Activated naive CD4-positive, alpha-beta T cell treated with anti-CD3 and anti-CD28 coated beads, Interleukin-2, amount 50 U/mL, for 72 hours (primary cell): ENCODE results near the gene TRPM5. TPM values are rescaled to one million over a fixed set of nuclear protein-coding genes. Genes with fewer than 3 reads are reported as not detected.
A peak's percentile ranks its signal among the peaks of the same experiment; 100 is the strongest.

ENCODE experiments used
- ATAC-seq, 2 donors: fragments of 150-1000 bp; cut with Tn5 transposase; 2 replicates each; pipeline ENCODE4 v1.10.0; 2021; ENCODE audit warnings: mild to moderate bottlenecking in 2 of 2, moderate library complexity in 2 of 2
- DNase-seq, 2 donors: peaks; one replicate each; pipeline ENCODE4 v3.0.0; 2021 to 2022; ENCODE audit warnings: low spot score in 2 of 2
- H3K27ac Mint-ChIP-seq, 2 donors: one replicate each; pipeline ENCODE4 v1.8.0; 2022; ENCODE audit warnings: mild to moderate bottlenecking in 2 of 2, mixed read lengths in 2 of 2
- H3K36me3 Mint-ChIP-seq, 2 donors: one replicate each; pipeline ENCODE4 v1.8.0; 2022; ENCODE audit warnings: mixed read lengths in 2 of 2
- H3K9me3 Mint-ChIP-seq, 2 donors: one replicate each; pipeline ENCODE4 v1.8.0; 2022; ENCODE audit warnings: mixed read lengths in 2 of 2
- total RNA-seq, 2 donors: library from RNA; stranded (reverse); gene quantifications; one replicate each; pipeline ENCODE4 v1.2.3, GENCODE V29; 2022

TRPM5 gene
- total RNA-seq, 2 donors from 2014 or later, result not detected

DNA sequence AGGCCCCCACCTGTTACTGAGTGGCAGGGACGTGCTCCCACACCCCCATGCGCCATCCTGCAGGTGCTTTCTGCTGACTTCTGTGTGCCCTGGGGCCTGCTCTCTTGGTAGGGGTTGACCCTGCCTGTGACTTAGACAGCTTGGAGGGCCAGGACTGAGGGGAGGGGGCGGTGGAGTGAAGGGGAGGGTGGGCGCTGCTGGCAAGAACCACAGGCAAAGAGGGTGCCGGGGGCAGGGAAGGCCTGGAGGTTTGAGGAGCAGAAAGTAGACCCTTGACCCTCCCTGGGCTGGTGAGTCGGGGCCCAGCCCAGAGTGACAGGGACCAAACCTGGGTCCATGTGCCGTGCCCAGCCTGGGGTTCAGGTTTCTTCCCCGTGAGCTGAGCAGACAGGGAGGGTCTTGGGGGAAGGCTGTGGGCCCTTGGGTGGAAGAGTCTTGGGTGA is 18.2 kb upstream of the TRPM5 start:
- no peak overlapping the region for H3K27ac Mint-ChIP-seq
- DNase-seq, result no peak
- no peaks in the 10 kb centered on the region for H3K9me3 Mint-ChIP-seq
- no peaks in the 10 kb centered on the region for H3K36me3 Mint-ChIP-seq
- no peak for ATAC-seq

DNA sequence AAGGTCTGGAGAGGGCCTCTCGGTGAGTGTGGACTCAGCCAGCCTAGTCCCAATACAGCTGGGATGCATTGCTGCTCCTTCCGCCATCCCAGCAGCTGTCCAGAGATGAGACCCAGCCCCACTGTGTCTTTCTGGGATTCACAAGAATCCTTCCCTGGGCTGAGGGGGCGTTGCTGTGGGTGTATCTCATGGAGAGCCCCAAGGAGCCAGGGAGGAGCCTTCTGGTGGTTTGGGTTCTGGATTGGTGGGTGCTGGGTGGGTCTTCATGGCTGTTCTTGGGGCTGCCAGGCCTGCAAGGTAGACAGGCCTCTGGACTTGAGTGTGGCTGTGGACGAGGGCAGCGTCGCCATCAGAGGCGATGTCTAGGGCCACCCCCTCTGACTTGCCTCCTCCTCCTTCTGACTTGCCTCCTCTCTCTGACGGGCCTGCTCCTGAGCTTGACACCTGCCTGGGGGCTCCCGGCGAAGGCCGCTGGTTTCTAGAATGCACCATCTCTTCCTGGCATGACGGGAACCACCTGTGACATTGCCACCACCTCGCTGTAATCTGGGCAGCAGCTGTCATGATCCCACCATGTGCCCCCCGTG is 17.7 kb upstream of the TRPM5 start:
- no peak for ATAC-seq
- H3K36me3 Mint-ChIP-seq, result no peaks in the 10 kb centered on the region
- H3K27ac Mint-ChIP-seq, result peak overlapping the region in 1 of 2 donors; percentile 48
- H3K9me3 Mint-ChIP-seq, result no peaks in the 10 kb centered on the region
- no peak for DNase-seq

DNA sequence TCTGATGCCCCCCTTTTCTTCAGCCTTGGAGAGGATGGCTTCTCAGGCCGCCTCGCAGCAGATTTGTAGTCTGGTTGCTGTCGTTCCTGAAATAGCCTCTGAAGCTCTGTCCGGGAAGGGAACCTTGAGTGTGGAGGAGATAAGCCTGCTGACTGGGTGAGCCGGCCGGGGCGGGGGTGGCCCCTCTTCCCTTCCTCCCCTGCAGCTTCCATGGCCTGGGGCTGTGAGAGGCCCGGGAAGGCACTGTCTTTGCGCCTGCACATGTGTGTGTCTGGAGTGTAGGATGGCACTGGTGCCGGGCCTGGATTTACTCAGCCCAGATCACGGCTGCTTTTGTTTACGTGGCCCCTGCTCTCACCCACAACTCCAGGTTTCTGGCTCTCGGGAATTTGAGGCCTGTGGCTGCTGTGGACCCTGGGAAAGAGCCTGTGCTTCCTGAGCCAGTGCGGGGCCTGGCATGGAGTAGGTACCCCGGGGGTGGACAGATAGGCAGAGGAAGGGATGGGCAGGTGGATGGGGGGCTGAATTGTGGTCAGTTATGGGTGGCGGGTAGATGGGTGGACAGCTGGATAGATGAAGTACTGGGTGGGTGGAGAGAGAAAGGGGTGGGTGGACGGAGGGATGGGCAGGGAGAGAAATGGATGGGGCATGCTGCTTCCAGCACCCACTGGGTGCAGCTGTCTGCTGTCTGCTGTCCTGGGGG is 17.1 kb upstream of the TRPM5 start:
- Mint-ChIP-seq H3K36me3 (no peaks in the 10 kb centered on the region), H3K27ac (peak overlapping the region in 1 of 2 donors; percentile 48), H3K9me3 (no peaks in the 10 kb centered on the region)
- no peak for ATAC-seq
- peak in 1 of 2 donors; percentile 41 for DNase-seq

DNA sequence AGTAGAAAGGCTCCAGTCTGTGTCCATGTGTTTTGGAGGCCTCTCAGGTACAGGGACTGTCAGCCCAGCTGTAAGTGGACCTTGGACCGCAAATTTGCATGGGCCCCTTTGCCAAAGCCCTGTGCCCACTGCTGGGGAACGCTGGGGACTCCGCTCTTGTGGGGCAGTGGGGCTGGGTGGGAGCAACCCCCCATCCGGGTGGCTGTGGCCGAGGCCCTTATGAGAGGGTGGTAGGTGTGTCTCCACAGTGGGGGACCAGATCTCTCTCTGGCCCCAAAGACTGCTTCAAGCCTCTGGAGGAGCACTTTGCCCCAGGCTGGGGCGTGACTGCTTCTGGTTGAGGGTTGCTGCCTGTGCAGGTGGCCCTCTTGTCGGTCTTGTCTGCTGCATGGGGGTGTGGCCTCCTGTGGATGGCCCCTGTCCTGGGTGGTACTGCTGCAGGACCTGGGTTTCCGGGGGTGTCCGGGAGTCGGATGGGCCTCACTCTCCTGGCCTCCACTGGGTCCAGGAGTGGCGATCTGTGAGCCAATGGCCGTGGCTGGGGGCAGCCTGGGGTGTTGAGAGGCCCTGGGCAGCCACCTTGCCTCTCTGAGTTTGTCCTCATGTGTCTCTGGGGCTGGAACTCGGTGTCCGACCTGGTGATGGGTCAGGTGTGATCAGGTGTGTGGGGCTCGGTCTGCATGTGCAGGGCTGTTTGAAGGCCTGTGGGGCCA is 16.4 kb upstream of the TRPM5 start:
- no peak for ATAC-seq
- Mint-ChIP-seq H3K36me3 (no peaks in the 10 kb centered on the region), H3K27ac (no peak overlapping the region), H3K9me3 (no peaks in the 10 kb centered on the region)
- peak in 1 of 2 donors; percentile 45 for DNase-seq

DNA sequence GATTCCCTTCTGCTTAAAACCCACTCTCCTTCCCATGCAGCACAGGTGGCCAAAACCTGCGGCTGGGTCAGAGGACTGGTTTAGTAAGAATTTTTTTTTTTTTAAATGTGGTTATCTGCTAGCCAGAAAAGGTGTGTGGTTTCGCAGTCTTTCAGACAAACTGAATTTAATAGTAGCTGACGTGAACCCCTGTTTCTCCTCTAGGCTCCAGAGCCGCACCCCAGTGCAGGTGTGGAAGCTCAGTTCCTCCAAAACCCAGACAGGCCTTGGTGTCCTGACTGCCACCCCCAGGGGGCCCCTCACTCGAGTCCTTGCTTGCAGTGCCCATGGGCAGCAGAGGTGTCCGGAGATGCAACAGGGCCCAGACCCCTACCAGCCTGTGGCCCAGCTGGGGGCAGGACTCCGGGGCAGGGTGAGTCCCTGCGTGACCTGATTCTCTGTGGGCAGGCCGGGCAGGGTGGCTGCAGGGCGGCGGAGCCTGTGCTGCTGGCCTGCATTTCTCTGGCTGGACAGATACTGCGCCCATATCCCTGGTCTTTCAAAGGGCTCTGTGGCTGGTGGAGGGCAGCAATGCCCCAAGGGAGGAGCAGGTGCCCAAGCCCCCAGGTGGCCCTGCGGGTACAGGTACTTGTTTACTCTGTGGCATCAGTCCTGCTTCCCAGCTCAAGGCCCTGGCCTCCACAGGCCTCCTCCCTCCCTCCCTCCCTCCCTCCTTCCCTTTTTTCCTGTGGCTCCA is 15.7 kb upstream of the TRPM5 start:
- H3K36me3 Mint-ChIP-seq, result no peaks in the 10 kb centered on the region
- peak in 1 of 2 donors; percentile 40 for DNase-seq
- no peak for ATAC-seq

DNA sequence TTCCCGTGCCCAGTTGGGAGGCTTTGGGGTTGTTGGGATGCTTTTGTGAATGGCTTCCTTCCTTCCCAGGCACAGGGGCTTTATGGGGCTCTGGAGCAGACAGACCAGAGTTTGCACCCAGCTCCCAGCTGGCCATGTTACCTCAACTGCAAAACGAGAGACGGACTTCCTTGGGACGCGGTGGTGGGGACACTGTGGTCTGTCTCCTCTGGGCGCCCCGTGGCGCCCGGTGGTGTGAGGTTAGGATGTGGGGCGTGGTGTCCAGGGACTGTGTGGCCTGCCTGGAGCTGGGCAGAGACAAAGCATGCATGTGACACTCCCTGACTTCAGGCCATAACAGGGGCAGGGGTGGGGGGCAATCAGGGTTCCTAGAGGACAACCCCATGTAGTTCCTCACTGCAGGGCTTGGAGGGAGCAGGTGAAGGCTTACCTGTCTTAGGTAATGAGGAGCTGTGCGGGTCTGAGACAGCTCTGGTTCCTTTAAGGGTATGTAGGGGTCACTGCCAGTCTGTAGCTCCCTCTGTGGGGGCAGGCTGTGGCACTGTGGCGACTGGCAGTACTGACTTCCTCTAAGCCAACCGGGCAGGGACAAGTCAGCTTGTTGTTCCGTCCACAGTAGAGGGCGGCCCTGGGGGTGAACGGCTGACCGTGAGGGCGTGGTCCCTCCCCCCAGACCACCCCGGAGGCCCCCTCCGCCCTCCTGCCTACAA is 14.9 kb upstream of the TRPM5 start:
- no peaks in the 10 kb centered on the region for H3K36me3 Mint-ChIP-seq
- ATAC-seq (no peak), DNase-seq (no peak)
- no peak overlapping the region for H3K27ac Mint-ChIP-seq
- no peaks in the 10 kb centered on the region for H3K9me3 Mint-ChIP-seq

More for the DNA sequence above, 15.7 kb upstream of the TRPM5 start:
- Mint-ChIP-seq H3K9me3 (no peaks in the 10 kb centered on the region), H3K27ac (no peak overlapping the region)

DNA sequence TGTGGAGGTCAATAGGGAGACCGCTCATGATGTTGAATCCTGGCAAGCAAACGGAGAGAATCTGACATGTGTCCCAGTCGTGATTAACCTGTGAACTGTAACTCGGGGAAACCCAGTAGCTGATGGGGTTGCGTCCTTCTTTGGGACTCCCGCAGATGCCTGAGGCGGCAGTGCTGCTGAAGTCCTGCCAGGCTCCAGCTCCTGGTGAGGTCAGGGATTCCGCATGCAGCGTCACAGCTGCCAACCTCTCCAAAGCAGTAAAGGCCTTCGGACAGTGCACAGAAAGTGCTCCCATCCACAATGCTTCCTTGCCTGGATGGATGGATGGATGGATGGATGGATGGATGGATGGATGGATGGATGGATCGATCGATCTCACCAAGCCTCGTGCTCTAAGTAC is 14.0 kb upstream of the TRPM5 start:
- ATAC-seq (no peak), DNase-seq (no peak)
- H3K36me3 Mint-ChIP-seq, result no peaks in the 10 kb centered on the region
- H3K27ac Mint-ChIP-seq, result no peak overlapping the region
- no peaks in the 10 kb centered on the region for H3K9me3 Mint-ChIP-seq

DNA sequence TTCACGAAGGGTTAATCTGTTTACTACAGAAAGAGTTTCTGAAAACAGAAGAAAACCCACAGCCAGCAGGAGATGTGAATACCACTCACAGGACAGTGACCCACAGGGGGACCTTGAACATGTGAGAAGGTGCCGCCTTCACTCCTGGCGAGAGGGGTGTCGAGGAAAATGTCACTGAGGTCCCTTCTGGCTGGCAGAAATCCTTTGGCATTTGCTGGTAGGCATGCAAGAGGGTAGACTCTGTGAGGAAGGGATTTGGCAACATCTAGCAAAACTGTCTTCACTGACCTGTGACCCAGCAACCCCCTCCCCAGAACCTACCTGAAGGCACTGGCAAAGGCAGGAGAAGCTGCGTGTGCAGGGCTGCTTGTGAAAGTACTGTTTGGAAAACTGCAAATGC is 9.1 kb upstream of the TRPM5 start:
- H3K36me3 Mint-ChIP-seq, result no peaks in the 10 kb centered on the region
- H3K9me3 Mint-ChIP-seq, result no peaks in the 10 kb centered on the region
- H3K27ac Mint-ChIP-seq, result no peak overlapping the region
- ATAC-seq (no peak), DNase-seq (no peak)

DNA sequence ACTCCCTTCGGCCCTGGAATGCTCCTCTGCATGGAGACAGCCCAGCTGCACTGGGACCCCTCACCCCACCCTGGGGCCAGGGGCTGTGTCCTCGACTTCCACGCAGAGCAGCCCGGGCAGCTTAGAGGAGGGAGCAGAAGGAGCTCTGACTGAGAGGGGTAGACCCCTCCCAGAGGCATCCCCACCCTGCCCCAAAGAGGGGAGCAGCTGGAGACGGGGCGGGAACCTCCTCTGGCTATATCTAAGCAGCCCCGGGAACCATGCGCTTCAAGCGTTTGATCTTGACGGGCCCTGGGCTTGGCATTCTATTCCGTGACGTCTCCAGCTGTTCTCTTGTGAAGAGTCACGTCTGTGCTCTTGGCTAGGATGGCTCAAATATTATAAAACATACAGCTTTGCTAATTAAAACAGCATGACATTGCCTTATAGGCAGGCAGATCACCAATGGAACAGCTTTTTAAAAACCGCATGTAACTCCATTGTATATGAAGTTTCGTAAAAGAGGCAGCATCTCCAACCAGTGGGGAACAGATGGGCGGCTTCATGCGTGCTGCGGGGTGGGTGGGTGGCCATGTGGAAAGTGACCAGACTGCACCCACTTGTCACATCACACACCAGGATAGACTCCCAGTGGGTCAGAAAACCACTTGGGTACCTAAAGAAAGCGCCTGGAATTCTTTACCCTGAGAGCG is 8.2 kb upstream of the TRPM5 start:
- no peaks in the 10 kb centered on the region for H3K36me3 Mint-ChIP-seq
- no peak overlapping the region for H3K27ac Mint-ChIP-seq
- DNase-seq, result peak in 1 of 2 donors; percentile 43
- H3K9me3 Mint-ChIP-seq, result no peaks in the 10 kb centered on the region
- ATAC-seq, result no peak

DNA sequence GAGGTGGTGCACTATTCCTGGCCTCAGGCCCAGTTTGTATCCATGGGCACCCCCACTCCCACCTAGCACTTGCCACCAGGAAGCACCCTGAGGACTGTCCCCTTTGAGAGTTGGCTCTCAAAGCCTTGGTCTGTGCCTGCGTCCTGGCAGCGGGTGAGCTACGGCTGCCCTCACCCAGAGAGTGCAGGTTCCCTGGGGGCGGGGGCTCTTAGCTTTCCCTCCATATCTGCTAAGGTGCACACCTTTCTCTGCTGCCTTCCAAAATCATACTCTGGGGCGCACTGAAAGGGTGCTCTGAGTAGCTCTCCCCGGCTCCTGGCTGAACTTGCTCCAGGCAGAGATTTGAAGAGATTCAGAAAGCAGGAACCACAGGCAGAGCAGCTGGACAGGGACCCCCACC is 7.6 kb upstream of the TRPM5 start:
- ATAC-seq (no peak), DNase-seq (no peak)
- H3K27ac Mint-ChIP-seq, result no peak overlapping the region

DNA sequence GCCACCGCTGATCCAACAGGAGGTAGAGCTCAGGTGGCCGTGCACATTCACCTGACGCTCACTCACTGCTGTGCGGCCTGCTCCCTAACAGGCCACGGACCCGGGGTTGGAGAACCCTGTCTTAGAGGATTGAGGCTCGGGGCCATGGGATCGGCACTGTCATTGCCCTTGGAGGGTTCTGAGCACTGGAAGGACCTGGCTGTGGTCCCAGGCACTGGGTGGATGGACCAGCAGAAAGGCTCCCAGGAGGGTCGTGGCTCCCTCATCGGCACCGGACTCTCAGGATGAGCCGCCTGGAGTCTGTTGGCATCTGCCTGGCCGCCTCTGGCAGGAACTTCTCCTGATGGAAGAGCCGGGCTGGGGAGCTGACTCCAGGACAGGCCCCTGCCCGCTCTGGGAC is 7.0 kb upstream of the TRPM5 start:
- ATAC-seq (no peak), DNase-seq (peak in 1 of 2 donors; percentile 35)
- no peak overlapping the region for H3K27ac Mint-ChIP-seq
- H3K36me3 Mint-ChIP-seq, result no peaks in the 10 kb centered on the region
- no peaks in the 10 kb centered on the region for H3K9me3 Mint-ChIP-seq

More for the DNA sequence above, 7.6 kb upstream of the TRPM5 start:
- H3K36me3 Mint-ChIP-seq, result no peaks in the 10 kb centered on the region
- H3K9me3 Mint-ChIP-seq, result no peaks in the 10 kb centered on the region

DNA sequence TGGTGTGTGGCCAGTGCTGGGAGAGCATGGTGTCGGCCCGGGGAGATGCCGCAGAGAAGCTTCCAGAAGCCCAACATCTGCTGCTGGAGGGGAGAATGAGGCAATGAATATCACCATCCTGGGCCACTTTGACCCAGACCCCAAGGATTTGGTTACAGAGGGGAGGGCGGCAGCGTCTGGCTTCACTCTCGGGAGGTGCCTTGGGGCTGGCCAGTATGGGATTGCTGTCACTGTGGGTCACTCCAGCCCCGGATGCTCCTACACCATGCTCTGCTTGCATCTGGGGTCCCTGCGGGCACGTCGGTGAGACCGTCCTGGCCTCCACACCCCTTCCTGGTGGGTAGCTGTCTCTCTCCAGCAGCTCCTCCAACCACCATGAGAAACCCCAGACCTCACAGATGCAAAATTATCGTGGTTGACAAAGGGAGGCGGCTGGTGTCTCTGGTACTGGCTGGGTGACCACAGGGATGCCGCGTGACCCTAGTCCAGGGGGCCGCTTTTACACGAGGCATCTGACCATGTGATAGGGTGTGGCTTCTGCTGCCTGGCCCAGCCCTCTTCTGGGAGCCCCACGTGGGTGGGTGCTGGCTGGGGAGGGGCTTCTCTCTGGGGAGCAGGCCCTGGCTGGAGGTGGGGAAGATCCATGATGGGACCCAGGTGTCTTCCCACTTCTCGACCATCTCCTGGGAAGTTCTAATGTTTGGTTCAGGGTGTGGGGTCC is 6.2 kb upstream of the TRPM5 start:
- Mint-ChIP-seq H3K9me3 (no peaks in the 10 kb centered on the region), H3K27ac (no peak overlapping the region), H3K36me3 (no peaks in the 10 kb centered on the region)
- no peak for ATAC-seq
- DNase-seq, result no peak

DNA sequence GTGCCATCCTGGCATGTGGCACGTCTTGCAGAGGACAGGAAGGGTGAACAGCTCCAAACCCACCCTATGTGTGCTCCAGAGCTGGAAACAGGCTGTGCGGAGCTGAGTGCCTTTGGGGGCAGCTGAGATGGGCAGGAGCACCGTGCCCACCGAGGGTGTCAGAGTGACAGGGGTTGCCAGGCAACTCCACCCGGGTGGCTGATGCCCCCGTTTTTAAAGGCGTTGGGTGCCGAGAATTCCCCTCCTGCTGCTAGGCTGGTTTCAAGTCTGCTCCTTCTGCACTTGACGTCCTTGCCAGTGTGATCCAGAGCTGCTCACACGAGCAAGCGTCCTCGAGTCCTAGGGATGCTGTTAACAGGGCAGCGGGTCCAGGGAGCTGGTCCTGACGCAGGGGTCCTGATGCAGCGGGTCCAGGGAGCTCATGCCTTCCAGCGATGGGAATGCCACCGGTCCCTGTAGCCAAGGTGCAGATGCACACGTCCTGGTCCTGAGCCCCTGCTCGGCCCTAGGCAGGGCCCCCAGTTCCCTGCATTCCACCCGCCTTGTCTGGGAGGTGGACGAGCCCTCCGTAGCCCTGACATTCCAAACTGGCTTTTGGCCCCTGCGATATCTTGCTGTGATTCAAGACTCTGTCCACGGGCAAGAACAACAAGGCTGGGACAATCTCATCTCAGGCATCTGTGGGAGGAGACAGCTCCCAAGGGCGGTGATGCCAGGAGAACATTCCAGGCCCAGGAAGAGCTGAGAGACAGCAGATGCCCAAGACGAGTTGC is 5.4 kb upstream of the TRPM5 start:
- no peak overlapping the region for H3K27ac Mint-ChIP-seq
- ATAC-seq (no peak), DNase-seq (peak in 1 of 2 donors; percentile 53)
- no peaks in the 10 kb centered on the region for H3K9me3 Mint-ChIP-seq
- no peaks in the 10 kb centered on the region for H3K36me3 Mint-ChIP-seq

DNA sequence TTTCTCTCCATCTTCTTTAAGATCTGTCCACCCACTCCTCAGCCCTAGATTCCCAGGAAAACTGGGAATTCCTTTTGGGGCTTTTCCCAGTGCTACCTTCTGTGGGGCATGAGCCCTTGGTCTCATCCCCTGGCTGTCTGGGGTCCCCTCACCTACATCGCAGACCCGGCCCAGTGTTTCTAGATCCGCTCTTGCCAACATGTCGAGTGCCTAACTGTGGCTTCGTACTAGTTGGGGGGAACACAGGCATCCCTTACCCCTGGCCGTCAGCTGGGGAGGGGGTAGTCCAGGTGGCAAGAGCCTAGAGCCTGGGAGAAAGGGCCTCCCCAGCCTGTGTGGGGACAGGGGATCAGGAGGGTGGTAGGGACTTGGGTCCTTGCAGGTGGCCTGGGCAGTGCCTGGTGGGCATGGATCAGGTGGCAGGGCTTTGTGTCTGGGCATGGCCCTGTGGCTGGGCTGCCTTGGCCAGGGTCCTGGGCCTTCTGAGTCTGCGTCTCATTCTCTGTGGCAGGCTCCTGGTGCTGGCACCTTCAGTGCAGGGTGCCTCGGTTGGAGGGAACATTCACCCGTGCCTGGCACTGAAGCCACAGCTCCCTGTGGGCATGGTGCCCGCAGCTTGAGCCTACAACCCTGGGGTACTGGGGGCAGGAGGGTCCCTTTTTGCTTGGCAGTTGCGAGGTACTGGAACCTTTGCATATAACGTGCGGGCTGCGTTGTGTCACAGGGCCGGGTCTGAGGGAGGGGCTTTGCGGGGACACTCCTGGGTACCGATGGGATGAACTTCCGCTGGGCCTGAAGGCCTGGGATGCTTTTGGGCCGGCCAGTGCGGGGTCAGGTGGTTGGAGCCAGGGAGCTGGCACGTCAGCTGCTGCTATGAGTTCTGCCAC is 4.6 kb upstream of the TRPM5 start:
- Mint-ChIP-seq H3K36me3 (no peaks in the 10 kb centered on the region), H3K27ac (peak overlapping the region; percentile 27 to 36), H3K9me3 (no peaks in the 10 kb centered on the region)
- DNase-seq (peak in 1 of 2 donors; percentile 52), ATAC-seq (no peak)
